H1 (cell line): ENCODE data around the gene LTBP3. TPM values are rescaled to one million over a fixed set of nuclear protein-coding genes. Genes with fewer than 3 reads are reported as not detected.

Experiments used
- CTCF ChIA-PET: fragments of 300-600 bp; sonication (Branson Sonifier 250); formaldehyde crosslinking; loops from one replicate; lab custom pipeline; 2021; ENCODE audit not compliant: partially characterized antibody; lab: Charles Lee
- POLR2A ChIA-PET: fragments of 300-600 bp; sonication (Branson Sonifier 250); formaldehyde crosslinking; loops from one replicate; lab custom pipeline; 2021; ENCODE audit warnings: inconsistent platforms; ENCODE audit not compliant: partially characterized antibody; lab: Charles Lee
- DNase-seq, 2 experiments: peaks; one replicate each; pipeline versions ENCODE4 v3.0.0 to v3.0.0-alpha.2; 2010 to 2022; ENCODE audit warnings: low spot score in 2 of 2, low read depth in 1 of 2, mixed read lengths in 1 of 2
- FAIRE-seq: peaks from 2 replicates; lab custom pipeline; 2011; peaks lifted over from hg19 to GRCh38; lab: Jason Lieb, UNC
- H2AFZ ChIP-seq: 2 replicates; pipeline ENCODE4 v1.8.1; 2012; ENCODE audit warnings: low read length, inconsistent platforms
- H2AK5ac ChIP-seq: 2 replicates; pipeline ENCODE4 v1.6.1; 2013; ENCODE audit warnings: low read depth, low read length
- H2BK120ac ChIP-seq: replicated peaks from 2 replicates; pipeline ENCODE3; 2013; ENCODE audit warnings: low read depth, low read length, inconsistent platforms
- H2BK12ac ChIP-seq: 2 replicates; pipeline ENCODE4 v1.6.1; 2013; ENCODE audit warnings: low read depth, low read length
- H2BK15ac ChIP-seq: 2 replicates; pipeline ENCODE4 v1.6.1; 2013; ENCODE audit warnings: low read length
- H2BK20ac ChIP-seq: 2 replicates; pipeline ENCODE4 v1.6.1; 2013; ENCODE audit warnings: low read length
- H2BK5ac ChIP-seq: 2 replicates; pipeline ENCODE4 v1.6.1; 2013; ENCODE audit warnings: low read depth, low read length
- H3K14ac ChIP-seq: 2 replicates; pipeline ENCODE4 v1.6.1; 2013; ENCODE audit warnings: inconsistent platforms; ENCODE audit not compliant: insufficient read length
- H3K18ac ChIP-seq: 2 replicates; pipeline ENCODE4 v1.6.1; 2013; ENCODE audit warnings: low read length; ENCODE audit errors: extremely low read depth
- H3K23ac ChIP-seq: 2 replicates; pipeline ENCODE4 v1.6.1; 2013; ENCODE audit warnings: inconsistent platforms; ENCODE audit not compliant: insufficient read length
- H3K23me2 ChIP-seq: 2 replicates; pipeline ENCODE4 v1.6.1; 2013; ENCODE audit warnings: low read depth, low read length
- H3K27ac ChIP-seq: 2 replicates; pipeline ENCODE4 v1.6.1; 2011; ENCODE audit warnings: low read depth, low read length, inconsistent platforms
- H3K27me3 ChIP-seq, 4 experiments: replicated peaks in 1 of 4; 1 replicate in 1 of 4; 2 replicates in 3 of 4; pipeline versions ENCODE4 v1.6.1 to v1.8.1; 2011 to 2013; ENCODE audit warnings: low read length in 3 of 4, mild to moderate bottlenecking in 3 of 4, inconsistent platforms in 2 of 4, mixed read lengths in 2 of 4, moderate library complexity in 1 of 4; ENCODE audit not compliant: control insufficient read depth in 3 of 4, insufficient read depth in 3 of 4; ENCODE audit errors: extremely low read depth in 1 of 4
- H3K36me3 ChIP-seq, 4 experiments: 2 replicates each; pipeline versions ENCODE4 v1.6.1 to v1.8.1; 2011 to 2013; ENCODE audit warnings: mild to moderate bottlenecking in 4 of 4, low read length in 3 of 4, moderate library complexity in 2 of 4, control low read depth in 1 of 4, inconsistent platforms in 1 of 4; ENCODE audit not compliant: insufficient read depth in 4 of 4, control insufficient read depth in 2 of 4
- H3K4ac ChIP-seq: replicated peaks from 2 replicates; pipeline ENCODE3; 2013; ENCODE audit warnings: low read length, low read depth, mixed read lengths, inconsistent platforms; ENCODE audit not compliant: insufficient read length
- H3K4me1 ChIP-seq, 4 experiments: replicated peaks in 1 of 4; 1 replicate in 1 of 4; 2 replicates in 3 of 4; pipeline versions ENCODE4 v1.6.1 to v1.8.1; 2011 to 2013; ENCODE audit warnings: low read length in 3 of 4, inconsistent platforms in 2 of 4, mixed read lengths in 1 of 4; ENCODE audit not compliant: insufficient read depth in 4 of 4, control insufficient read depth in 3 of 4
- H3K4me2 ChIP-seq, 2 experiments: 2 replicates each; pipeline versions ENCODE4 v1.6.1 to v1.8.1; 2011 to 2013; ENCODE audit warnings: low read depth in 2 of 2, low read length in 2 of 2, control low read depth in 1 of 2, inconsistent platforms in 1 of 2, mild to moderate bottlenecking in 1 of 2; ENCODE audit not compliant: insufficient read depth in 1 of 2
- H3K4me3 ChIP-seq, 4 experiments: fragments of 200-600, 300-600 bp in 1 of 4; sonication (generic), shearing (Covaris generic), sonication (Bioruptor Twin) in 1 of 4; 2 replicates each; pipeline versions ENCODE4 v1.5.1 to v1.8.1; 2011 to 2016; ENCODE audit warnings: low read length in 4 of 4, low read depth in 3 of 4, control low read depth in 2 of 4, inconsistent platforms in 2 of 4, mild to moderate bottlenecking in 2 of 4, mixed read lengths in 1 of 4, moderate library complexity in 1 of 4; ENCODE audit not compliant: insufficient read depth in 2 of 4; ENCODE audit errors: extremely low read depth in 1 of 4
- H3K56ac ChIP-seq: replicated peaks from 2 replicates; pipeline ENCODE3; 2013; ENCODE audit warnings: low read depth, mild to moderate bottlenecking, mixed read lengths, low read length, inconsistent platforms; ENCODE audit not compliant: insufficient read length
- H3K79me1 ChIP-seq: 2 replicates; pipeline ENCODE4 v1.6.1; 2013; ENCODE audit warnings: low read depth, low read length, control low read depth
- H3K79me2 ChIP-seq, 2 experiments: 2 replicates each; pipeline versions ENCODE4 v1.6.1 to v1.8.1; 2012 to 2013; ENCODE audit warnings: low read length in 2 of 2, mild to moderate bottlenecking in 2 of 2, inconsistent platforms in 1 of 2; ENCODE audit not compliant: insufficient read depth in 2 of 2, control insufficient read depth in 1 of 2
- H3K9ac ChIP-seq, 4 experiments: replicated peaks in 1 of 4; 1 replicate in 1 of 4; 2 replicates in 3 of 4; pipeline versions ENCODE4 v1.6.1 to v1.8.1; 2011 to 2013; ENCODE audit warnings: low read depth in 3 of 4, low read length in 3 of 4, control low read depth in 2 of 4, mild to moderate bottlenecking in 2 of 4, moderate library complexity in 2 of 4, inconsistent platforms in 1 of 4; ENCODE audit errors: extremely low read depth in 1 of 4
- H3K9me3 ChIP-seq, 2 experiments: 2 replicates each; pipeline versions ENCODE4 v1.6.1 to v1.8.1; 2012 to 2013; ENCODE audit warnings: mild to moderate bottlenecking in 2 of 2, moderate library complexity in 2 of 2, control low read depth in 1 of 2, inconsistent platforms in 1 of 2, low read depth in 1 of 2, low read length in 1 of 2, mixed read lengths in 1 of 2; ENCODE audit not compliant: insufficient read depth in 2 of 2
- H4K20me1 ChIP-seq, 2 experiments: replicated peaks in 1 of 2; 2 replicates each; pipeline versions ENCODE3 to v1.8.1; 2011 to 2013; ENCODE audit warnings: inconsistent platforms in 2 of 2, low read length in 2 of 2, mild to moderate bottlenecking in 1 of 2; ENCODE audit not compliant: insufficient read depth in 2 of 2, control insufficient read depth in 1 of 2
- H4K5ac ChIP-seq: 2 replicates; pipeline ENCODE4 v1.6.1; 2013; ENCODE audit warnings: low read length, low read depth, mixed read lengths, inconsistent platforms; ENCODE audit not compliant: insufficient read length
- H4K8ac ChIP-seq: 2 replicates; pipeline ENCODE4 v1.8.0; 2013; ENCODE audit warnings: mild to moderate bottlenecking, moderate library complexity, low read length, inconsistent platforms; ENCODE audit not compliant: insufficient read depth; ENCODE audit errors: extremely low read depth
- H4K91ac ChIP-seq: replicated peaks from 2 replicates; pipeline ENCODE3; 2013; ENCODE audit warnings: low read length, mixed read lengths, inconsistent platforms; ENCODE audit not compliant: insufficient read length
- CBX8 ChIP-seq: fragments of 300-800, 300-1000 bp; sonication (generic); IDR thresholded peaks from 2 replicates; pipeline ENCODE4 v1.7.1; 2016; ENCODE audit warnings: low read depth, low read length, borderline replicate concordance
- CHD2 ChIP-seq: IDR thresholded peaks from 2 replicates; pipeline ENCODE4 v1.6.1; 2012; ENCODE audit warnings: low read length, improper control_type of control experiment
- SUZ12 ChIP-seq: fragments of 200-600 bp; sonication (generic); IDR thresholded peaks from 2 replicates; pipeline ENCODE4 v1.6.1; 2012; ENCODE audit warnings: mild to moderate bottlenecking, inconsistent platforms, low read length, moderate library complexity, mixed read lengths
- TAF7 ChIP-seq: optimal IDR thresholded peaks from 2 replicates; pipeline ENCODE3; 2011; ENCODE audit warnings: low read depth, mild to moderate bottlenecking, inconsistent platforms, low read length, moderate library complexity, borderline replicate concordance
- TBP ChIP-seq: IDR thresholded peaks from 2 replicates; pipeline ENCODE4 v1.6.1; 2011; ENCODE audit warnings: low read depth, low read length, improper control_type of control experiment
- WGBS, 2 experiments: shearing (Covaris generic) in 1 of 2; methylation state at CpG; one replicate each; pipeline versions ENCODE4 v1.1.6 to v1.1.7; 2013 to 2015; ENCODE audit warnings: low lambda C conversion rate in 2 of 2, mixed read lengths in 2 of 2, inconsistent platforms in 1 of 2, low coverage in 1 of 2, missing lambda C conversion rate in 1 of 2; ENCODE audit not compliant: insufficient replicate concordance in 2 of 2, insufficient coverage in 1 of 2, insufficient read length in 1 of 2; ENCODE audit errors: extremely low coverage in 1 of 2, missing lambda C conversion rate in 1 of 2; 5-methylcytosine and 5-hydroxymethylcytosine counted together
- polyA plus RNA-seq, 7 experiments: library from polyadenylated mRNA; depleted of rRNA in 3 of 7; stranded (reverse) in 5 of 7; unstranded in 2 of 7; fragments of >200 nt in 5 of 7; fragments of 200-250 nt in 2 of 7; gene quantifications; 1 replicate in 5 of 7; 2 replicates in 1 of 7; 4 replicates in 1 of 7; pipeline versions ENCODE4 v1.2.1 to v1.2.3, GENCODE V29; 2011 to 2013; ENCODE audit warnings: missing spikeins in 2 of 7, mixed read lengths in 2 of 7
- total RNA-seq: library from RNA; stranded (reverse); fragmentation: NEBNext Ultra II Directional; extraction: Animal tissue kit (Norgen Biotek cat#: 25700); gene quantifications from 2 replicates; pipeline ENCODE4 v1.2.1, GENCODE V29; 2021

Gene LTBP3
- total and polyA plus RNA-seq, 2 of the 8 experiments (the other 6 are each of a cell fraction or from before 2014, with no cell fraction given): 12.8 to 17.8 TPM

DNA sequence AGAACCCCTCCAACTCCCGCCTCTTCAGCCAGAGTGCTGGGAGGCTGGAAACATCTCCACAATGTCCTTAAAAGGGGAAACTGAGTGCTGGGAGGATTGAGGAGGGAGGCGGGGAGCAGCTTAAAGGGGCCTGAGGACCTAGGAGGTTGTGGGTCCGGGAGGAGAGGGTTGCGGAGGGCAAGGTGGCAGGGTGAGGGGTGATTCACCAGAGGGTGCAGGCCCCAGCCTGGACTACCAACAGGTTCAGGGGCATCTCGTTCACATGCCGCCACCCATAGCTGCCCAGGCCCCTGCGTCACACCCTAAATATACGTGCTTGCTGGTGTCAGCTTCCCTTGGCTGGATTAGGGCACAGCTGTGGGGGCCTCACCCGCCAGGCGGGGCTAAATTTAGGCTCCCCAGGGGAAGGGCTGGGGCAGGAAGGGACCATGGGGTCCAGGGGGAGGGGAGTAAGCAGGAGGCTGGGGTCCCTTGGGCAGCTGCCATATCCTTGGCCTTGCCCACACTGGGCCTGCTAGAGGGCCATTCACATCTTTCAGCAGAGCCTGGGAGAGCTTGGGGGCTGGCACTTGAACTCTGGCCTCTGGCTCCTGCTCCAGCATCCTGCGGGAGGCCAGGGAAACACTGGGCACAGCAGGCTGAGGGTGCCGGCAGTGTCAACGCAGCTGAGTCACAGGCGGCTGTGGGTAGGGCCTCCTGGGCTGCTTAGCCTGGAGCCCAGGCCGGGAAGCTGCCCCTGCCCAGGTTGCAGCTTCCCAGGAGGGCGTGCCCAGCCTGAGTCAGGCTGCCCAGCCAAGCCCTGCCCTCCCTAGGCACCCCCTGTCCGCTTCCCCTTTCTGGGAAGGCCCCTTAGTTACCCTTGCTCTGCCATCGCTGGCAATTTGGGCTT is 19.0 kb upstream of the LTBP3 start:
- Histone ChIP-seq H3K9me3 (no peaks in the 10 kb centered on the region), H3K9ac (no peak overlapping the region), H2BK12ac (0 out of 2 replicates have a peak overlapping the region, but pooled peaks have one; percentile 62), H3K23me2 (peaks cover 8% of the 10 kb centered on the region; the same call in 1 of the 2 replicates), H3K4me2 (peak overlapping the region; percentile 64 to 72; a peak in 1 of 4 replicates), H3K79me2 (no peaks in the 10 kb centered on the region), H3K27me3 (peaks cover 8 to 40% (median 29%) of the 10 kb centered on the region in 4 experiments), H2AFZ (no peak overlapping the region), H3K18ac (no peak overlapping the region), H4K5ac (no peak overlapping the region), H3K56ac (no peak overlapping the region), H3K4me1 (peaks cover 8 to 23% (median 15%) of the 10 kb centered on the region in 4 experiments; a peak in 6 of 7 replicates), H4K20me1 (peaks cover 10 to 11% of the 10 kb centered on the region in 2 experiments), H3K27ac (no peak overlapping the region), H3K4ac (no peak overlapping the region), H2BK15ac (no peak overlapping the region), H2BK120ac (no peak overlapping the region), H4K8ac (peak overlapping the region; percentile 57; the same call in 1 of the 2 replicates), H3K23ac (no peak overlapping the region), H3K79me1 (no peaks in the 10 kb centered on the region), H2BK20ac (no peak overlapping the region), H2AK5ac (no peak overlapping the region; the same call in 1 of the 2 replicates), H3K4me3 (no peak overlapping the region; a peak in 1 of 8 replicates), H3K14ac (no peak overlapping the region), H2BK5ac (no peak overlapping the region), H3K36me3 (no peaks in the 10 kb centered on the region), H4K91ac (no peak overlapping the region)
- FAIRE-seq (no peak), DNase-seq (no peak)
- 79% methylated on average over 18 of the region's 18 CpGs; no CpG with 5 or more reads in 1 of the 2 experiments for WGBS, 2 experiments
- TF ChIP-seq CBX8: no peak
- no peak for TF ChIP-seq TAF7
- no peak for TF ChIP-seq CHD2
- TF ChIP-seq SUZ12: 0 out of 2 replicates have a peak, but pooled peaks have one; percentile 12
- TF ChIP-seq TBP: no peak
- CTCF ChIA-PET: interaction anchor here (1.0 to 7.2 kb wide), 7 partner anchors 12 to 48 kb away, joined by 3 to 97 read pairs (median 12); partner anchors contain the start of gene KCNK7
- POLR2A ChIA-PET: interaction anchor here (0.6 to 3.7 kb wide), 8 partner anchors 8 to 212 kb away, joined by 3 to 36 read pairs (median 6); no protein-coding TSS in a partner anchor
